HG03108 (cell line): ENCODE results near the gene ABT1.
"Not testable (repeated sequence)": the region's sequence is repeated elsewhere in the genome, so short reads cannot be mapped to it uniquely, and the experiment has no call there.

ENCODE experiments used
- ATAC-seq: cut with Tn5 transposase; IDR thresholded peaks from one replicate; pipeline ENCODE4 v1.9.1; 2021; ENCODE audit warnings: moderate library complexity; ENCODE audit not compliant: unreplicated experiment

Gene ABT1

DNA sequence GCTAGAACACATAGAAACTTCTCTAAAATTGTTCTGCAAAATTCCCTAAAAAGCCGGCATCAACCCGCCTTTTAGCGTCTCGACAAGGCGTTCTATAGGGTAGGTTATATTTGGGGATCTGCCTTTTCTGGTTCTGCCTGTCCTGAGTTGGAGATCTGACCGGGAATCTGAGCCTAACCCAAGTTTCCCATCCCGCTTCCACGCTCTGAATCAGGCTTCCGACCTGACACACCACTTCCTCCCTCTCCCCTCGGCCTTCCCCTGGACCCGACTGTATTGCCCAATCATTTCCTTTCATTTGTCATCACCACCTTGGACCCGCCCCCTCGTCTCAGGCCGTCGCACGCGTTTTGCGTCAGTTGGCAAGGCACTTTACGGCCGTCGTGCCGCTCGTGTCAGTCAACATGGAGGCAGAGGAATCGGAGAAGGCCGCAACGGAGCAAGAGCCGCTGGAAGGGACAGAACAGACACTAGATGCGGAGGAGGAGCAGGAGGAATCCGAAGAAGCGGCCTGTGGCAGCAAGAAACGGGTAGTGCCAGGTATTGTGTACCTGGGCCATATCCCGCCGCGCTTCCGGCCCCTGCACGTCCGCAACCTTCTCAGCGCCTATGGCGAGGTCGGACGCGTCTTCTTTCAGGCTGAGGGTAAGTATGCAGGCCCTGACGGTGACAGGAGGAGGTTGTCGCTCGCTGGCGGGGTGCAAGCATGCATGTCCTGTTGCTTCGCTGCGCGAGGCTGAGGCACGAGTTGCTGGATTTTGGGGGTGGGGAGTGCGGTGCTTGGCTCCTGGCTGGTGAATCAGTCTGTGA, at the start of gene ABT1:
Gene ABT1, plus strand, starts transcription at position 375 of the 810 bp plus-strand sequence. Its CDS starts 30 bp downstream, at position 405.
- peak; percentile 57 for ATAC-seq

DNA sequence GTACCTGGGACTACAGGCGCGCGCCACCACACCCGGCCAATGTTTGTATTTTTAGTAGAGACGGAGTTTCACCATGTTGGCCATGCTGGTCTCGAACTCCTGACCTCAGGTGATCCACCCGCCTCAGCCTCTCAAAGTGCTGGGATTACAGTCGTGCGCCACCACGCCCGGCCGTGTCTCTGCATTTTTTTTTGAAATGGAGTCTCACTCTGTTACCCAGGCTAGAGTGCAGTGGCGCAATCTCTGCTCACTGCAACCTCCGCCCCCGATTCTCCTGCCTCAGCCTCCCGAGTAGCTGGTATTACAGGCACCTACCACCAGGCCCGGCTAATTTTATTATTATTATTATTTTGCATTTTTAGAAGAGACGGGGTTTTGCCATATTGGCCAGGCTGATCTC, 49.4 kb upstream of the ABT1 start:
- not testable (repeated sequence) for ATAC-seq

DNA sequence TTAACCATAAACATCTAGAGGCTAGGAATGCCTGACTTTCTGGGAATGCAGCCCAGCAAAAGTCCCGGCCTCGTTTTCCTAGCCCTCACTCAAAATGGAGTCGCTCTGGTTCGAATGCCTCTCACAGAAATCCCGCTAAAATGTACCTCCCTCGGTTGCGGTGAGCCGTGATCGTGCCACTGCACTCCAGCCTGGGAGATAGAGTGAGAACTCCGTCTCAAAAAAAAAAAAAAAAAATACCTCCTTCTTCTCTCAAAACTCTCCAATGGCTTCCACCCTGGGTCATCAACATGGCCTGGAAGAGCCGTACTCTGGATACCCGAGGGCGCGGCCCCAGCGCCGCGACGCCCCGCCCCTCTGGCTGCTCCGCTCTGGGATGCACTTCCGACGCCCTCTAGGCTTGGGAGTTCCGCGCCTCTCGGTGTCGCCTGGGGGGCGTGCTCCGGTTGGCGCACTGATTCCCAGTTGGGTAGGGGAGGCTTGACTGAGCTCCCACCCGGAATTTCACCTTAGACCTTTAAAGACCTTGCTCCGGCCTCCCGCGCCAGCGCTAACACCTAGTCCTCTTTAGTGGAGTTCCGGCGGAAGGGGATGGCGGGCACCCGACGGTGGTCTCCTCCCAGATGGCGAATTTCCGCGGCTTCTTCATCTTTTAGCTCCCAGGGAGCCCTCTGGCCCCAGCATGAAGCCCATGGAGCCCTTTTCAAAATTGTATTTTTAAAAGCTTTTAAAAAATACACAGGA, 46.3 kb upstream of the ABT1 start:
- no peak for ATAC-seq

DNA sequence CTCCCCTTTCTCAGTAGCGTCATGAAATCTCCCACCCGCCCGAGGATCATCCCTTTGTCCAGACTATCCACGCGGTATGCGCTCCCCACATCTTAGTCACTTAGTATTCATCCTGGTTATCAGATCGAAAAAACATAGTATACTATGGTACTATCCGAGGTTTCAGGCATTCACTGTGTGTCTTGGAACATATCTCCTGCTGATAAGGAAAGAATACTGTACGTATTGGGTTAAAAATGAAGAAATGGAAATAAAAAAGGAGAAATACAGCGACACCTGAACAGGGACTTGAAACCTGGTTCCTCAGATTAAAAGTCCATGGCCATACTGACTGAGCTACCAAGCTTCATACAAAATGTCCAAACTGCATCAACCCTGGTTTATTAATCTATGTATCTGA, 44.5 kb upstream of the ABT1 start:
- no peak for ATAC-seq

DNA sequence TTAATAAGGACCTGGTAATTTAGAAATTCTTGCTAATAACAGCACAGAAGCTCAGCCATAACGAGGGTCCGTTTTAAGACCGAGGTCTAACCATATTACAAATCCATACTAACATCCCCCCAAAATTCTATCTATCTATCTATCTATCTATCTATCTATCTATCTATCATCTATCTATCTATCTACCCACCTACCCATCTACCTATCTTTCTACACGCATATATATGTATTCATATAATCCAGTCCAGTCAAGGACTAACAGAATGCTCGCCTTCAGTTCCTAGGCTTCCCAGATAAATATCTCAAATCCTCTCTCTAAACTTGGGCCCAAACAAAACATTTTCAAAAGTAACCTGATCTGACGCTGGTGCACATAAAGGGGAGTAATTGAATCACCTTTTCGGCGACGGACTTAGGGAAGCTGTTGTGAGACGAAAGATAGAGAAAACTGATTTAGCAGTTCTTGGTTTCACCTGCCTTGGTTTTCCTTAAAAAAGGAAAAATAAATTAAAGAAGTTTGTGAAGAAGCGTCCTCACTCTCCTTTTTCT, 44.0 kb upstream of the ABT1 start:
- no peak for ATAC-seq

DNA sequence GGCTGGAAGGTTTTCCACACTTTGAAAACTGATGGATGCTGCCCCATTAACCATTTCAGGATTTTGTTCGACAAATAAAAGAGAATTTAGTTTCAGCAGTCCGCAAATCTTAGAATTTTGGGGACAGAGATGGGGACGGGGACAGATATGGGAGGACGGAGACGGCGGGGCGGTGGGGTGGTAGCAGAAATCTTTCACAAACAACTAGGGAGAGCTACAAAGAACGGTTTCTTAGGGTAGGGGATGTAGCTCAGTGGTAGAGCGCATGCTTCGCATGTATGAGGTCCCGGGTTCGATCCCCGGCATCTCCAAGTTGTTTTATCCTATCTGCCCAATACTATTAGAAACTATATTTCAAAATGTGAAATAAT, 43.5 kb upstream of the ABT1 start:
- ATAC-seq = peak; percentile 32

DNA sequence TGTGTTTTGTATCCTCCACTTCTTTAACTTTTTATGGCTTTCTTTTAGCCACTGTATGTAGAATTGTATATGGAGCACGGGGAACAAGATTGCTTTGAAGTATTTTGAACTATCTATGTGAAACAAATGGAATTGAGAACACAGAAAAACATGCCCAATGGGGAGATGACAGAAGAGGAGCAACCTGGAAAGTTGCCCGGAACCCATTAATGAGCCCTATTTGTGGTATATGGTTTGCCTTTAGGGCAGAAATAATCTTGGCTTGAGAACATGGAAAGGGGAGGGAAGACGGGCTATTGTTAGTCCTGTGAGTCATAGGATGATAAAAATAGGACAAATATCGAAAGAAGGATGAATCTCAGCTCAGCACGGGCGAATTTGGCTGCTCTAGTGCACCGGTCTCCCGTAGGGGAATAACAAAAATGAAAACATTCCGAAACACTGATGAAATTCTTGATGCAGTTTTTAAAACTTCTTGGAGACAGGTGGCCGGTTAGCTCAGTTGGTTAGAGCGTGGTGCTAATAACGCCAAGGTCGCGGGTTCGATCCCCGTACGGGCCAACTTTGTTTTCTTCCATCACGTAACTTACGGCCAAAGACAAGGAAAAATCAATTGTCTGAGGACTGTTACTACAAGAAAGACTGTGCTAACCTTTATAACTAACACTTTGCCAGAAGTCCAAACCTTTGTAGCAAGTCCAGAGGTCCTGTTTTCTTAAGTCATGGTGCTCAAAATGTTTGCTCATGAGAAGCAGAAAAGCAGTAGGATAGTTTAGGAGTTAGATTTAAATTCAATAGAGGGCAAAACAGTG, 42.9 kb upstream of the ABT1 start:
- ATAC-seq = peak; percentile 29

DNA sequence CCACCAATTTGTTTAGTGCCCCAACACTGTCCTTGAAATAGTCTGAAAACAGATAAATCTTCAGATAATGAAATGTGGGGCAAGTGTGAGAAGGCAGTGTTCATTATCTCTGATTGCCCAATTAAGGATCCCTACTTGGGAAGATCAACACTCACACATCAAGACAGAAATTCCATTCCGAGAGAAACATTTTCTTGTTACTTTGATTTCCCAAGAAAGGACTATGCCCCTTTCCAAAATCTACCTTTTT, 42.4 kb upstream of the ABT1 start:
- ATAC-seq = no peak

DNA sequence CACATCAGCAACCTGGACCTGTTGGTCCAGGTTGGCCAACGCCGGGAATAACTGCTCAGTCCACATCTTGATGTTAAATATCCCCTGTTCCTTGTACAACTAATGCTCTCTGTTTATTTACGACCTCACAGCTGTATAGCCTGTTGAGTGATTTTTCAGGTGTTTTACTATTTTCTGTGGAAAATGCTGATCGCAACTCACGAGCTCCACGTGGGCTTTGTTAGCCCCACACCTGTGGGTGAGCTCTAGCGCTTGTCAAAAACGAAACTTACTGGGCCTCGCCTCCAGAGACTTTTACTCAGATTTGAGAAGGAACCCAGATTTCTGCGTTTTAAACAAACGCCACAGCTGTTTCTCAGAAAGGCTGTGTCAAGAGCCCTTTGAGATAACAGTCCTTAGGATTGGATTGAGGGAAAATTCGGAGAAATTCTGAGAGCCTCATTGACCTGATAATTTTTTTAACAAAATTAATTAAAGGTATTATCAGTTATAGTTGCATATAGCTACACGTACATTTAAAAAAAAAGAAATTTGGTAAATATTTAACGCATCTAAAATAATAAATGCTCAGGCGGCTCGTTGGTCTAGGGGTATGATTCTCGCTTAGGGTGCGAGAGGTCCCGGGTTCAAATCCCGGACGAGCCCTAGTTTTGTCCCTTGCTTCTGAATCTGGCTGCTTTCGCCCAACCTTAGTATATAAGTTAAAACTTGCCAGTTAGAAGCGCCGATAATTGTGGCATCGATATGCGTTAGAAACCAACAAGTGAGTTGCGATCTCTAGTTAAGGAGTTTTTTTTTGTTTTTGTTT, 41.9 kb upstream of the ABT1 start:
- no peak for ATAC-seq

DNA sequence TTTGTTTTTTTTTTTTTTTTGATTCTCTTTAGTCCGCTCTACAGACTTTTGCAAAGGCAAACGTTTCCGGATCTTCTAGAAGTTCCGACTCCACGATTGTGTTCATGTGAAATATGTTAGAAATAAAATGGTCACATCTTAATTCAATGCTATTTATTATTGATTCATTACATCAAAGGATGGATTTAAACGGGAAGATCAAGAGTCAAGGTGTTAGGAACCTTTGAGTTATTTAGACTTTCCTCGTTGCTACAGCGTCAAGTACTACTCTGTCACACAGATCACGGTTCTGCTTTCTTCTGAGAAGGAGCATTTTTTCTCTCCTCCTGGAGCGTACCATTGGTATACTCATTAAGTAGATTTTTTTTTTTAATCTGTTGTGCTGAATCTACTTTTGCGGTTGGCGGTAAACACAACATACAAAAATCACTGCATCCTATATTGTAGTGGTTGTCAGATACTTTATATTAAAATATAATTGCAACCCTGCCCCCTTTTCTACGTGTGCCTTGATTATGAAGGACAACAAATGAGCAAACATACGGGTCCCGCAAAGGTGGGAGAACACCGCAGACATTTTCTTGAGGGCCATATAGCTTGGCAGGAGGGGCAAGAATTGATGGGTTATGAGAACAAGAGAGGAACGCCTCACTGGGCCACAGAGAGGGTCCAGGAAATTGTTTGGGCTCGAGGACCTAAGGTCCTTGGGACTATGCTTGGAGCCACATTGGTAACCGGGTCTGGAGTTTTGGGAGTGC, 41.1 kb upstream of the ABT1 start:
- ATAC-seq = no peak

DNA sequence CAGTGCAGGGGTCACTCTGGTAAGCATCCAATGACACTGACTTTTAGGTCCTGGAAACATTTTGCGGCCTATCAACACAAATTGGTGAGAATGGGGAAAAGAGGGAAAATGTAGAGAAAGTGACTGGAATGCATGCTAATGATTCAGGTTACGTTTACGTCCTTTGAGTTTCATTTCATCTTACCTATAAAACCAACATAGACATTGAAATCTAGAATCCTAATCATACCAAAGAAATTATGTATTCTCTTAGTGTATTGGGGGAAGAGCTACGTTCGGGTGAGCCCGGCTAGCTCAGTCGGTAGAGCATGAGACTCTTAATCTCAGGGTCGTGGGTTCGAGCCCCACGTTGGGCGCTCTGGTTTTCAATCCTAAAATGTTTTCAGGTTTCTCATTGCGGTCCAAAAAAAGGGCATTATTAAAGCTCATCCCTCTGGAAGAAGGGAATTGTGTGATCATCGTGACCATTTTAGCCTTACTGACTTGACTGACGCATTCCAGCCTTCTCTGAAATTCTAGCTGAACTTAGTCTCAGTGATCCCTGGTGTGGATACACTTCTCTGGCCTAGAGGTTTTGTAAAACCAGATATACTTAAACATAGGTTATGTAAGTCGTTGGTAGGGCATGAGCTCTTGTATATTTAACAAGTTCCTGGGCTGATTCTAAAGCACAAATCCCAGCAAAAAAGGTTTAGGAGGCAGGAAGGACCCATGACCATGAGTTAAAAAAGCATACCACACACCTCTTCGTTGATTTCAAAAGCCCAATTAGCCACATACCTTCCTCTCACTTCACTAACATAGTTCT, 40.3 kb upstream of the ABT1 start:
- ATAC-seq = no peak

DNA sequence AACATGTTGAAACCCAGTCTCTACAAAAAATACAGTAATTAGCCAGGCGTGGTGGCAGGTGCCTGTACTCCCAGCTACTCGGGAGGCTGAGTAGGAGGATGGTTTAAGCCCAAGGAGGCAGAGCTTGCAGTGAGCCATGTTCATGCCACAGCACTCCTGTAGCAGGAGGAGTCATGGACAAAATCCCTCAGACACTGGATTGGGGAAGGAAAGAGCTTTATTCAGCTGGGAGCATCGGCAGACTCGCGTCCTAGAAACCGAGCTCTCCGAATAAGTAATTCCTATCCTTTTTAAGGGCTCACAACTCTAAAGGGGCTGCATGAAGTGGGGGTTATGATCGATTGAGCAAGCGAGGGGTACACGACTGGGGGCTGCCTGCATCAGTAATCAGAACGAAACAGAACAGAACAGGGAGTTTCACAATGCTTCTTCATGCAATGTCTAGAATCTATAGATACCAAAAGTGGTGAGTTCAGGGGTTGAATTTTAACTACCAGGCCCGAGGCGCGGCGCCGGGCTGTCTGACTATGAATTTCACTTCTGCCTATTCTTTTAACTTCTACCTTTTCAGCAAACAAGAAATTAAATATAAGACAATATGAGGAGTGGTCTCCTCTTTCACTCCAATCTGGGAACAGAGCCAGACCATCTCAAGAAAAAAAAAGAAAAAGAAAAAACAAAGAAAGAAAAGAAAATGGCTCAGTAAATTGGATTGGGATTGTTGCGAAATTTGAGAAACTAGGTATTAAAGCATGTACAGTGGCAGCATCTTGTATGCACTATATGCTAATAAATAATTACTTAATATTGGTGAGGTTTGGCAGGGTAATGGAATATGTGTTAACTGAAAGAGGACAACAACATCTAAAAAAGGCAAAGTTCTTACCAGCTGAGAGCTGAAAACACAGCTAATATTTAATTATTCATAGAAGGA, 35.0 kb upstream of the ABT1 start:
- no peak for ATAC-seq

DNA sequence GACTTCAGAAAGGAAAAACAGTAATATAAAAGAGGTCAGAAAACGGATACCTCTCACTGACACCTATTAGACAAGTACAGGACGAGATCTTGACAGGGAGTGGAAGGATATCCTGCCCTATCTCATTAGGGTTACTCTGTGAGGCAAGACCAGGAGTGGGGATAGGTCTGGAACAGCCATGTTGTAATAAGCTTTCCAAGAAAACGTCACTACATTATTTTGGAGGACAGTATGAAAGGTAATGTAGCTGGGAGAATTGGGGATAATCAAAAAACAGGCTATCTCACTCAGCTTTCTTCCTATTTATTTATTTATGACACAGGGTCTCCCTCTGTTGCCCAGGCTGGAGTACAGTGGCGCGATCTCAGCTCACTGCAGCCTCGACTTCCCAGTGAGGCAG, 33.3 kb upstream of the ABT1 start:
- ATAC-seq = no peak

DNA sequence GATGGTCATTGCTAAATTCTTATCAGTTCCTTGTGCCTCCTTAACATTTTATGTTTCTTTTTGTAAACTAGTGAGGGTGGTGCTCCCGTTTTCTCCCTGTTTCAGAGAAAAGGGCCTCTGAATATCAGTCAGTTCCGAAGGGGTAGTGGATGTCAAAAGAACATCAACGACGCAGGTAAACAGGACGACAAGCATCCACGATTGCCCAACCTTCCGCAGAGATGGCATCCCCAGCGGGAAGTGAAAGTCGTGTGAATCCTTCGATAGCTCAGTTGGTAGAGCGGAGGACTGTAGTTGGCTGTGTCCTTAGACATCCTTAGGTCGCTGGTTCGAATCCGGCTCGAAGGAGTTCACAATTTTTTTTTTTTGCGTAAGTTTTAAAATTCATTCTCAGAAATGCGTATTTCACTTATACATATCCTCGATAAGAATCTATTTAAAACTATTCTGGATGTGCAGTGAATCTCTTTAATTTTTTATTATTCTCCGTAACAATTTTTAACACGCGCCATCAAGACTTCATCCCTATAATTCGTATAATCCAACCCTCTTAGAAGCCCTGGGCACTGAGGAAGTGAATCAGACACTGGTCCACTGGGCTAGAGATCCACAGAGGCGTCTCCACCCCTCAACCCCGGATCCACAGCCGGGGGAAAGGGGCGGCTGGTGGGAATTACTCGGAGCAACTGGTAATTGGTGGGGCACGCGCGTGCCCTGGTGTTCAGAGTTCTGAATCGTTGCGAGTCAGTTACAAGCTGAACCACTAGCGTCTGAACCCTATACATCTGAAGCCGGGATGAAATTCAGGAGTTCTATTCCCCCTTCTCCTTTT, 27.9 kb upstream of the ABT1 start:
- ATAC-seq = peak; percentile 52

DNA sequence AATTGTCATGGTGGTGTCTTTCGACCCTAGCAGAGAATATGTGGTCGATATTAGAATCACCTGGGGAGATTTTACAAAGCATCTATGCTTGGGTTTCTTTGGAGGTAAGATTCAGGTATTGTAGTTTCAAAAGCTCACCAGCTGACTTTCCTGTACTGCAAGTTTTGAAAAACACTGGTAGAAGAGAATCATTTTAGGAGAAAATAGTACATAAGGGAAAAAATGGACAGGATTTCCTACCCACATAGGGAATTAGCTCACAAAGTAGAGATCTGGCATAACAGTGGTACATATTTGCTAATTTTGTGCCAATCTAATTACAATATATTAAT, 27.4 kb upstream of the ABT1 start:
- ATAC-seq = no peak

DNA sequence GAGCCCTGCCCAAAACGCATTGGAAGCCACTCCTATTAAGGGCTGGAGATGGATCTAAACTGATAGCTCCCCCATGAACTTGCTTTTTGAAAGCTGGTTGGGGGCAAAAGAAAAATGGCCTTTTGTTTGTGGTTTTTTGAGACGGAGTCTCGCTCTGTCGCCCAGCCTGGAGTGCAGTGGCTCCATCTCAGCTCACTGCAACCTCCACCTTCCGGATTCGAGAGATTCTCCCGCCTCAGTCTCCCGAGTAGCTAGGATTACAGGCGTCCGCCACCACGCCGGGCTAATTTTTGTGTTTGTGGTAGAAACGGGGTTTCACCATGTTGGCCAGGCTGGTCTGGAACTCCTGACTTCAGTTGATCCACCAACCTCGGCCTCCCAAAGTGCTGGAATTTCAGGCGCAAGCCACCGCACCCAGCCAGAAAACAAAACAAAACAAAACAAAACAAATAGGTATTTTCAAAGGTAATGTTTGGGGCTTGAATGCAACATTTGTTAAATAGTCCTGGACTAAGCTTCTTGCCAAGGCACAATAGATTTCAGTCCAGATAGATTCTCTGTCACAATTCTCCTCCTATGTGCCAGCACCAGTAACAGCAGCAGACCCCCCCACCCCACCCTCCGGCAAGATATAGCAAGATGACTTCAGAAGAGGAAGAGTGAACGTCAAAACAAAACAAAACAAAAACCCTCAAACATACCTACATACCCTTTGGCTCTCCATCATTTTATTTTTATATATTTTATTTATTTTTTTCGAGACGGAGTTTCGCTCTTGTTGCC, 26.5 kb upstream of the ABT1 start:
- ATAC-seq = no peak
